ENCODE measurements around the gene NR1D1. TPM values are rescaled to one million over a fixed set of nuclear protein-coding genes. Genes with fewer than 3 reads are reported as not detected.

Gene NR1D1
- total and polyA plus RNA-seq, 8 donors = 4.8 to 17.5 (median 11.3) TPM

- no peaks in the 10 kb centered on the region for H3K9me3 ChIP-seq
- H3K4me3 ChIP-seq = peak overlapping the region in 2 of 4 donors; percentile 5 to 28
- H3K27me3 ChIP-seq = no peaks in the 10 kb centered on the region
- intact Hi-C loops (cut with DNase I) = loop anchor here in 1 of 3 donors (10.0 kb wide), 1 partner anchor 57 kb away; the partner anchor contains the start of gene MSL1
- no peaks in the 10 kb centered on the region for H3K36me3 ChIP-seq
- DNase-seq (peak in 2 of 6 donors; percentile 15 to 27), FAIRE-seq (no peak), ATAC-seq (no peak)
- H3K27ac ChIP-seq = peak overlapping the region; percentile 71 to 91 (median 82)
- no peak for TF ChIP-seq CTCF (IDR thresholded peaks at IDR 0.05)
- 40 to 53% methylated on average over 4 of the region's 4 CpGs for WGBS, 2 donors
- peaks cover 47 to 72% (median 63%) of the 10 kb centered on the region in 3 donors for H3K4me1 ChIP-seq
Measured at GRCh38 chr17:40068129-40068581, 32.2 kb downstream of the NR1D1 start.

- no peaks in the 10 kb centered on the region for H3K9me3 ChIP-seq
- no peak overlapping the region for H3K4me3 ChIP-seq
- ATAC-seq = no peak
- FAIRE-seq = no peak
- no peak for TF ChIP-seq CTCF (IDR thresholded peaks at IDR 0.05)
- DNase-seq = no peak
- intact Hi-C loops (cut with DNase I) = loop anchor here in 1 of 3 donors (10.0 kb wide), 1 partner anchor 57 kb away; the partner anchor contains the start of gene MSL1
- H3K4me1 ChIP-seq = peaks cover 43 to 67% (median 59%) of the 10 kb centered on the region in 3 donors
- 97 to 98% methylated on average over 7 of the region's 7 CpGs for WGBS, 2 donors
- H3K36me3 ChIP-seq = no peaks in the 10 kb centered on the region
- peak overlapping the region; percentile 71 to 91 (median 82) for H3K27ac ChIP-seq
- no peaks in the 10 kb centered on the region for H3K27me3 ChIP-seq
Measured at GRCh38 chr17:40067710-40068109, 32.7 kb downstream of the NR1D1 start.

GRCh38 chr17:40065769-40066510, 34.4 kb downstream of the NR1D1 start:
- Histone ChIP-seq H3K9me3 (no peaks in the 10 kb centered on the region), H3K4me1 (peaks cover 25 to 51% (median 46%) of the 10 kb centered on the region in 3 donors), H3K36me3 (no peaks in the 10 kb centered on the region), H3K27me3 (no peaks in the 10 kb centered on the region), H3K4me3 (no peak overlapping the region), H3K27ac (peak overlapping the region; percentile 31 to 88 (median 59))
- DNase-seq (peak in 3 of 6 donors; percentile 15 to 58 (median 27)), FAIRE-seq (no peak), ATAC-seq (no peak)
- TF ChIP-seq CTCF (IDR thresholded peaks at IDR 0.05) = no peak
- 74 to 82% methylated on average over 11 of the region's 11 CpGs for WGBS, 2 donors
- intact Hi-C loops (cut with DNase I) = loop anchor here in 1 of 3 donors (10.0 kb wide), 1 partner anchor 59 kb away; the partner anchor contains the start of gene MSL1

- TF ChIP-seq CTCF (IDR thresholded peaks at IDR 0.05) = no peak
- H3K27me3 ChIP-seq = no peaks in the 10 kb centered on the region
- no peaks in the 10 kb centered on the region for H3K9me3 ChIP-seq
- H3K36me3 ChIP-seq = no peaks in the 10 kb centered on the region
- DNase-seq (peak in 3 of 6 donors; percentile 17 to 29 (median 23)), ATAC-seq (peak in 1 of 4 donors; percentile 2), FAIRE-seq (no peak)
- intact Hi-C loops (cut with DNase I) = loop anchor here in 1 of 3 donors (10.0 kb wide), 1 partner anchor 60 kb away; the partner anchor contains the start of gene MSL1
- H3K27ac ChIP-seq = peak overlapping the region; percentile 31 to 88 (median 59)
- peaks cover 17 to 43% (median 40%) of the 10 kb centered on the region in 3 donors for H3K4me1 ChIP-seq
- WGBS, 2 donors = 9 to 17% methylated on average over 9 to 10 of the region's 10 CpGs
- H3K4me3 ChIP-seq = peak overlapping the region in 1 of 4 donors; percentile 98
Measured at GRCh38 chr17:40064971-40065768, 35.2 kb downstream of the NR1D1 start.

All from pancreas (tissue), 10 donors.